ENCODE data around the gene ARAP2. TPM values are rescaled to one million over a fixed set of nuclear protein-coding genes. Genes with fewer than 3 reads are reported as not detected.

Gene ARAP2
- total RNA-seq, 1 experiment from 2014 or later, result not detected

DNA sequence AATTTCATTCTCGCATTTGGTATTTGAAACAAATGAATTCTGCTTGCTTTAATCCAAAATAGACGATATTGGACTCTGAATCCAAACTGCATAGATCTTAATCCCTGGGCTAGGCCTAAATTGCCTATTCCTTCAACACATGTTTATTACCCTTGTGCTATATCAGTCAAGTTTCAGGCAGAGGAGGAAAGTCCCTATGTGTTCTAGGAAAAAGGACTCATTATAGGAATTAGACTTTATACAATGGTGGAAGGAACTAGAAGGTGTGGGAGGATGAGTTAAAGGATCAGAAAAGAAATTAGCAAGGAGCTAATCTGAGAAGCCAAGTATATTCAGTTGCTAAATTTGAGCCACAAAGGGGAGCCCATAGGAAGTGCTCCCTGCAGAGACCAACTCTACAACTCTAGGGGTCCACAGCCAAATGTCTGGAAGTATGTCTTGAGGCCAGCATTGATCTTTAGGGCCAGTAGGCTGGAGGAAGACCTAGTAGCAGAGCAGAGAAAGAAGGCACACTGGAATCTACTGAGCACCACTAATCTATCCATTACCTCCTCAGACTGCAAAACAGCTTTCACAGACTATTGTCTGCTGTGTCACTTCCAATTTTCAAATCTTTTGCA lies 20.0 kb upstream of the ARAP2 start:
- no peak for DNase-seq (ENCODE audit: low spot score)
- in situ Hi-C loops (cut with HindIII; ENCODE audit: low sequenced_read_pairs), result no loop called here

DNA sequence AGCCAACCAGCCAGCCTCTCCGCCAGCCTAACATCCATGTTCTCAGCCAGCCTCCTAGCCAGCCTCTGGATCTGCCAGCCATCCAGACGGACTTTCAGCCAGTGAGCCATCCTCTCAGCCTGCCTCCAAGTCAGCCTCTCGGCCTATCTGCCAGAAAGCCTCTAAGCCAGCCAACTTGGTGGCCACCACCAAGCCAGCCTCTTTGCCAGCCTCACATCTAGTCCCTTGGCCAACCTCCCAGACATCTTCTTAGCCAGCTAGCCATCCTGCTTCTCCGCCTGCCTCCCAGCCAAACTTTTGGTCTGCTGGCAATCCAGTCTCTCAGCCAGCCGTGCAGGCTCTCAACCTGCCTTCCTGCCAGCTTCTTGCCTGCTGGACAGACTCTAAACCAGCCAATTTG lies 16.4 kb upstream of the ARAP2 start:
- in situ Hi-C loops (cut with HindIII; ENCODE audit: low sequenced_read_pairs), result no loop called here
- no peak for DNase-seq (ENCODE audit: low spot score)

DNA sequence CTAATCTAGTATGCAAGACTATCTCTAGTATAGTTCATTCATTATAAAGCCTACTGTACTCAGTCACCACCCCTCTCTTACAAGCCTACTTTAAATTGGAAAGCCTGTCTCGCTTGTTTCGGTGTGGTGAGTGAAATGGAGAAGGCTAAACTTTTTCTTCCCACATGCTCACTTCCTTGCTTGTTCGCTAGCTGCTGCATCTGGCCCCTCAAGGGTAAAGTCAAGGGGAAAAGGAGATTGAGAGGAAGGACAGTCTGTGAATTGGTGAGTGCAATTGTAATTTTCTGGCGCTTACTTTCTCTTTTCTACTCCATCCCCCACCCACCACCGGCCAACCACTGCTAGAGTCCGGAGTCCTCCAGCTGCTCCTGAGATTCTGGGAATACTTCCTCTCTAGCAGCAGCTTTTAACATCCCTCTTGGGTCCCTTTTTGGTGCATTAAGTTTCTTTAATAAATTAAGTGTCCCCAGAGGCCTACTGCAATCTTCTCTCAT lies 12.1 kb upstream of the ARAP2 start:
- DNase-seq (ENCODE audit: low spot score), result no peak
- in situ Hi-C loops (cut with HindIII; ENCODE audit: low sequenced_read_pairs), result no loop called here

DNA sequence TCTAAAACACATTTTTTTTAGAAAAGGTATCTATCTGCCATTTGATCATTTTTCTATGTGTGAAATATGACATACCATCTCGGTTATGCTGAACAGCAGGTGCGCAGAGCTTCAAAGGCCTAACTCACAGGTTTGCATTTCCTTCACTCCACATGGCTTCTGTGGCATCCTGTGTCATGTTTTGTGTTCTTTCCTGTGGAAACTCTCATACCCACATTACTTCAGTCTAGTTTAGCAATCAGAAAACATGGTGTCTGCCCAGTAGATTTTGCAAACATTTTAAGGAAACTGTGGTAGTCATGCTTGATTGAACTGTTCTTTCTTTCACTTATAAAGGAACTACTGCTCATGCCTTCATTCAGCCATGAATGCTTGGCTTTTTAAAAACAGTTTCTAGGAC lies 11.3 kb upstream of the ARAP2 start:
- no peak for DNase-seq (ENCODE audit: low spot score)
- in situ Hi-C loops (cut with HindIII; ENCODE audit: low sequenced_read_pairs), result no loop called here

DNA sequence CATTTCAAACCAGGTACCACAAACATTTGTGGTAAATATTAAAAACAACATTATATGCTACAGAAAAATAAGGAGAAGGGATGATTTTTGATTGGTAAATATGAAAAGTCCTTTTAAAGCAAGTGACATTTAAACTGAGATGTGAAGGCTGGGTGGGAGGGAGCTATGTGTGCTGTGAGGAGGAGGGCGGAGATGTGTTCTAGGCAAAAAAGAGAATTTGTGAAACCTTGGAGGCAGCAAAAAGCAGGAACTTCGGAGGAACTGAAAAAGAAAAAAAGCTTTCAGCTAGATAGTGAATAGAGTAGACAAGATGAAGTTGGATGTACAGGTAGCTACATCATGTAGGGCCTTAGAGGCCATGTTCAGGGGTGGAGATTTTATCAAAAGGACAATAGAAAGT lies 10.1 kb upstream of the ARAP2 start:
- DNase-seq (ENCODE audit: low spot score), result no peak
- in situ Hi-C loops (cut with HindIII; ENCODE audit: low sequenced_read_pairs), result no loop called here

DNA sequence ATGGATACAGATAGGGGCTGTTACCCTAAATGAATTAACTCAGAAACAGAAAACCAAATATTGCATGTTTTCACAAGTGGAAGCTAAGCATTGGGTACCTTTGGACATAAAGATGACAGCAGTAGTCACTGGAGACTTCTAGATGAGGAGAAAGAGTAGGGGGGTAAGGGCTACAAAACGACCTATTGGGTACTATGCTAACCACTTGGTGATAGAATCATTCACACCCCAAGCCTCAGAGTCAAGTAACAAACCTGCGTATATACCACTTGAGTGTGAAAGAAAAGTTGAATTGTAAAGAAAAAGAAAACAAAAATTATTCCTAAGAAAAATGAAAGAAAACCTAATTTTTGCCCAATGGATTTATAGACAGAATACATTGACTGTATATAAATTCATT lies 7.7 kb upstream of the ARAP2 start:
- in situ Hi-C loops (cut with HindIII; ENCODE audit: low sequenced_read_pairs), result no loop called here

DNA sequence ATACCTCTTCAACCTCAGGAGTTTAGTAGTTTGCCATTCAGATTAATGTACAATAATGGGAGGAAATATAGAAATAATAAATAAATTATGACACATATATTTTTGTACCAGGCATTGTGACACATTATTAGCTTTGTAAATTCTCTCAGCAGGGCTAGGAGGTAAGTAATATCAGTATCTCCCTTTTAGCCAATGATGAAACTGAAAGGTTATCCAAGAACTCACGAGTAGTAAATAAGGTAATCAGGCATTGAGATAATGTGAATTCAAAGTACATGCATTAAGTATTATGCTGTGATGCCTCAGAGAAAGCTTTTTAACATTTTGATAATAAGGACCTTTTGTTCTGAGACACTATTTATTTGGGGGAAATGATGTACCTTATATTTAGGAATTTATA lies 5.3 kb upstream of the ARAP2 start:
- in situ Hi-C loops (cut with HindIII; ENCODE audit: low sequenced_read_pairs), result no loop called here
- DNase-seq (ENCODE audit: low spot score), result no peak

More for the DNA sequence above, 7.7 kb upstream of the ARAP2 start:
- DNase-seq (ENCODE audit: low spot score), result no peak

DNA sequence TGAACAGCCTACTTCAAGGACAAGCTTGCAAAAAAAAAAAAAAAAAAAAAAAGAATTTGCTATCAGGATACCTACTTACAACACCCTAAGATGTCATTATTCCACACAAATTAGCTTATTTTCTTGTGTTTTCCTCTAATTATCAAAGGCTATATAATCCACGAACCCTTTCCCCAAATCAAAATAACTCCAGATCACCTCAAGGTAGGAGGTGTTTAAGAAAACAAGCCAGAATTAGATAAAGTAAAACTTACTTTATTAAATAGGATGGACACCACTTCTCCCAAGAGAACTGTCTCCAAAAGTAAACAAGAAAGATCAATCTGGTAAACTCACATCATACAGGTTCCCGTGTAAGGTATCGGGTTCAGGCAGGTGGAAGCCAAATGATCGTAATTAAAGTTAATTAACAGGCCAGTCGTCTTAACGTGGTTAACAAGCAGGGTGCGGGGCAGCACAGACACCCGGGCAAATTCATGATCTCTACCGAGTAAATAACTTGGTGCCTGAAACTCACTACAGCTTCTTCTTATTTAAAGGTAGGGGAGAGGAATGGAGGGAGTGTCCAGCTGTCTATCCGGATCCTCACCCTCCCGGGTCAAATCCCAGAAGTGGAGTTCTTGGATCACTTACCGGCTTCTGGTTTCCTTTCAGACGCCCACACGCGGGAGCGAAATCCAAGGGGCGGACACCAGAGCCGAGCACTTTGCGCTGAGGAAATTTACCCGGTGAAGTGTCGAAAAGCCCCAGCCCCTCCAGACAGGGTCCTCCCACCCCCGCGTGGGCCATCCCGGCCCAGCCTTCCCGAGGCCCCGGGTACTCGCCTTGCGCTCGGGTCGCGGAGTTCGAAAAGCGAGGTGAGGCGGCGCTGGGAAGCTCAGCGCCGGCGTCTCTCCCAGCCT lies 708 bp downstream of the ARAP2 start:
- in situ Hi-C loops (cut with HindIII; ENCODE audit: low sequenced_read_pairs), result no loop called here
- DNase-seq (ENCODE audit: low spot score), result no peak

DNA sequence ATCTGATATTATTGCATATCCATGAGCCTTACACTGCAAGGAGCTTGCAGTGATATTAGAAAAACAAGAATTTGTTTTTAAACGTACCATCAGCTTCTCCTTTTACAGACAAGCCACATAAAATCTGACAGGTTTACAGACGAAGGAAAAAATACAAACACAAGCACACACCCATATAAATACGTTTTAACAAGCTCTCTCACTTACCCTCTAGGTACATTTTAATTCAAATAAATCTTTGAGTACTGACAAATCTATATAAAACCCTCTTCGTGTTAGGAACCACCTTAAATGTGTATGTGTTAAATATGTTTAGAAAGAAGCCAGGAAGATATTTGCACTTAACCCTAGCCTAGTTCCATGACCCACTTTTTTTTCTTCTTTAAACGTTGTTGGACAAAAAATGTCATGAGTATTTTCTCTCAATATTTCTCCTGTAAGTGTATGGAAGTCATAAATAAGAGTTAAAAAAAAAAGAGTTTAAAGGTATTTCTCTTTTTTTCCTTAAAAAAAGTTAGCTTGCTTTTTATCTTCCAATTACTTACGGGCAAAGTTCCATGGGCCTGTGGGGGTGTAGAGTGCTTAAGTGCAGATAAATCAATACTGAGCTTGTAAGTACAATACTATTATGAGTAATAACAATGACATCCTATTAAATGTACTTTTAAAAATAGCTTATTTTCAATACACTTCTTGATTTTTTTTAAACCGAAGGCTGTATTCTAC lies 1.5 kb downstream of the ARAP2 start:
- no peak for DNase-seq (ENCODE audit: low spot score)
- in situ Hi-C loops (cut with HindIII; ENCODE audit: low sequenced_read_pairs), result no loop called here

DNA sequence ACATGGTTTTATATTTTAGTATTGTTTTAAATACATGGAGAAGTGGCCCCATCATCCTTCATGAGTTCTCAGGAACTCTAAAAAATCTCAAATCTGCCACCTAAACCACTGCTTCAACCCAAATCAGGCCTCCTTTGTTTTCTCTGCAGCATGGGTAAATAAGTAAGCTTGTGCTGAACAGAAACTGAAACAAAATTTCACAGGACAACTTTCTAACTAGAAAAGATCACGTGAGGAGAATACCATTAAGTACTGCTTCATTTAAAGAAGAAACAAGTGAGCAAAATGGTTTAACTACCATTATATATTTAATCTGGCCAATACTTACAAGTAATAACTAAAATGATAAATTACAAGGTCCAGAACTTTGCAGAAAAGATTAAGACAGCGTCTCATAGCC lies 2.5 kb downstream of the ARAP2 start:
- DNase-seq (ENCODE audit: low spot score), result no peak
- in situ Hi-C loops (cut with HindIII; ENCODE audit: low sequenced_read_pairs), result no loop called here

DNA sequence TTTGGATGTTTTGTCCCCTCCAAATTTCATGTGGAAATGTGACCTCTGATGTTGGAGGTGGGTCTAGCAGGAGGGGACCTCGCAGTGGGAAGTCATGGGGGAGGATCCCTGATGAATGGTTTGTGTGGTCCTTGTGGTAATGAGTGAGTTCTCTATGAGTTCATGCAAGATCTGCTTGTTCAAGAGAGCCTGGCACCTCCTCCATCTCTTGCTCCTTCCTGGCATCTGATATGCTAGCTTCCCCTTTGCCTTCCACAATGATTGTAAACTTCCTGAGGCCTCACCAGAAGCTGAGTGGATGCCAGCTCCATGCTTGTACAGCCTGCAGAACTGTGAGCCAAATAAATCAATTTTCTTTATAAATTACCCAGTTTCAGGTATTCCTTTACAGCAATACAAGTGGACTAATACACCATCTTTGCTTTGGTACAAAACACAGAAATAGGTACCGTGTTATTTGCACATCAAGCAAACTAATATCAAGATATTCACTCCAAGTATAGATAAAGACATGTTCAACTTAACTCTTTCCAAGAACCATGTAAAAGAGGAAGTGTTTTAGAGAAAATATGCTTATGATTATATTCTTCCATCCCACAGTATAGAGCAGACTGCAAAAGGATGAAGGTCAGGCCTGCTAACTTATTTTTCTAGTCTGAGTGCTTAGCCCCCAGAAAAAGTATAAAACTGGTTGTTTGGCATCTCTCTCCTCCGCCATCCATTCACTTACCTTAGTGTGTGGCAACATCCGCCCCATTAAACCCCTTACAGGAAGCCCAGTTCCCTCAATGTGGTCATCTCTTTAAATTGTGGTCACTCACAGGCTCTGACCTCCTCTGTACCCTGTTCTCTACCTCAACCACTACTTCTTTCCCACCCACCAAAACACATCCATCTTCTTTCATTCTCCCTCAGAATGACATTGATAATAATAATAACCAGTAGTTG lies 6.7 kb downstream of the ARAP2 start:
- no peak for DNase-seq (ENCODE audit: low spot score)
- in situ Hi-C loops (cut with HindIII; ENCODE audit: low sequenced_read_pairs), result no loop called here

DNA sequence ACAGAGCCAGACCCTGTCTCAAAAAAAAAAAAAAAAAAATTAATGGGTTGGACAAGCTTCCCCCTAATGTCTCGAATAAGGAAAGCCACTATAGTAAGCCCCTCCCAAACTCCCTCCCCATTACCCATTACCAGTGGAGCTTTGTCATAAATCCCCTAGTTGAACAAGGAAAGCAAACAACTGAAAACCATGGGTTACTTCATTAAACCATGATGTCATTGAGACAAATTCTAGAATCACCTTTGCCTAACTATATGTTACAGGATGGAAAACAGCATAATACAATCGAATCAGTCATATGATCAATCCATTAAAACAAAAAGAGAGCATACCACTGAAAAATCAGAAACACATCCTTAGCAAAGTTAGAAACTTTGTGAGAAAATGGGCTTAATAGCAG lies 8.2 kb downstream of the ARAP2 start:
- DNase-seq (ENCODE audit: low spot score), result no peak
- in situ Hi-C loops (cut with HindIII; ENCODE audit: low sequenced_read_pairs), result no loop called here

DNA sequence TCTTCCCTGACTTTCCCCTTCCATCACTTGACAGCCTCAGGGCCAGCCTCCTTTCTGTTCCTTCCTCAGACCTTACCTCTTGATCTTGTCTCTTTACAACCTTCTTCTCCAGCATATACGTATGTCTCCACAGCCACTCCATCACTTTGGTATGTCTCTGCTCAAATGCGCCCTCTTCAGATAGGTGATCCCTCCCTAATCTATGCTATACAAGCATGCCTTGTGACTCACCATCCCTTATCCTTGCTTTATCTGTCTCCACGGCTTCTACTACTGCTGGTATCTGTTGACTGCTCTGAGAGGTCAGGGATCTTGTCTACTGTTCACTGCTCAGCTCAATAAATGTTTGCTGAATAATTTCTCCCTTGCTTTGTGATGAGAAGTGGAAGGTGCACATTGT lies 9.0 kb downstream of the ARAP2 start:
- in situ Hi-C loops (cut with HindIII; ENCODE audit: low sequenced_read_pairs), result no loop called here
- DNase-seq (ENCODE audit: low spot score), result no peak

DNA sequence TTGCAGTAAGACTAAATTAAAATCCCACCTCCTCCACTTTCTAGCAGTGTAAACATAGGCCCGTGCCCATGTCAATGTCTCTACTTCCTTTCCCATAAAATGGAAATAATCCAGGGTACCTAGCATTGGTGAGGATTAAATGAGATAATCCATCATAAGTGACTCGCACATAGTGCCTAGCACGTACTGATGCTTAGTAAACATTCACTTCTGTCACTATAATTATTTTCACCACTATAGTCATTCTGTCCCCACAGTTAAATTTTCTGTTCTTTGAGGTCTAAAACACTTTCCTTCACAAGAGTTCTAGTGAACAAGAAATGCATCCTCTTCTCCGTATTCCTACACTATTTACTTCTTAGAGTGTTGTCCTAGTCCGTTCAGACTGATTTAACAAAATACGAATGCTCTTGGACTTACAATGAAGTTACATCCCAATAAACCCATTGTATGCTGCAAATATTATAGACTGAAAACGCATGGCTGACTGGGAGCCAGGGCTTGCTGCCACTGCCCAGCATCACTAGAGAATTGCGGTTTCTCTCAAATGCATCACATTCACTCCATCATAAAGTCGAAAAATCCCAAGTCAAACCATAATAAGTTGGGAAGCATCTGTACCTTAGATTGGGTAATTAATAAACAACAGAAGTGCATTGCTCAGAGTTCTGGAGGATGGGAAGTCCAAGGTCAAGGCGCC lies 10.6 kb downstream of the ARAP2 start:
- no peak for DNase-seq (ENCODE audit: low spot score)
- in situ Hi-C loops (cut with HindIII; ENCODE audit: low sequenced_read_pairs), result no loop called here

DNA sequence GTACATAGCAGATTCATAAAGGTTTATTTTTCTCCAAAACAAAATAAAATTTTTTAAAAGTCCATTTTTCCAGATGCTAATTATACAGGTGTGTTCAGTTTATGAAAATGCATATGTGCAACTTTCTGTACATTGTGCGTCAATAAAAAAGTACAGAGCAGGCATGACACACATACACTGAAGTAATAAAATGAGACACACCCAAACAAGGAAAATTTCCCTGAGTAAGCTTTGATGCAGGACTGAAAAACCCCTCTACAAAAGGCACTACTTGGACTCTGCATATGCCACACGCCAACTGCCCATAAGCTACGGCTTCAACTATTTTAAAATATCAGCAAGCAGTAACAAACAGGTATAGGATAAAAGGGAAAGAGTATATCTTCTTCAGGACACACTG lies 13.8 kb downstream of the ARAP2 start:
- DNase-seq (ENCODE audit: low spot score), result no peak
- in situ Hi-C loops (cut with HindIII; ENCODE audit: low sequenced_read_pairs), result no loop called here

DNA sequence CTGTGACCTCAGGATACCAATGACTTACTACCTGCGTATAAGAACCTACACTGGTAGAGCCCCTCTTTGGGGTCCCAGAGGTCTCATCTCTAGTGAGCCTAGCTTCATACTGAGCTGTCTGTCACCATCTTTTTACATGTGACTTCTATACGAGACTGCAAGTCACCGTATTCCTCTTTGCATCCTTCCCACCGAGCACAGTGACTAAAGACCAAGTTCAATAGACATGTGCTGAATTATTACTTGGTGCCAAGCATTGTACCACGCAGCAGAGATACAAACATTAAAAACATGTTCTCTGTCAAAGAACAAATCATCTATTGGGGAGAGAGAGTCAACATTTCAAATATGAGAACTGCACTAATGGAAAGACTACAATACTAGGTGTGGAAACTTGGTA lies 16.4 kb downstream of the ARAP2 start:
- in situ Hi-C loops (cut with HindIII; ENCODE audit: low sequenced_read_pairs), result no loop called here
- no peak for DNase-seq (ENCODE audit: low spot score)

DNA sequence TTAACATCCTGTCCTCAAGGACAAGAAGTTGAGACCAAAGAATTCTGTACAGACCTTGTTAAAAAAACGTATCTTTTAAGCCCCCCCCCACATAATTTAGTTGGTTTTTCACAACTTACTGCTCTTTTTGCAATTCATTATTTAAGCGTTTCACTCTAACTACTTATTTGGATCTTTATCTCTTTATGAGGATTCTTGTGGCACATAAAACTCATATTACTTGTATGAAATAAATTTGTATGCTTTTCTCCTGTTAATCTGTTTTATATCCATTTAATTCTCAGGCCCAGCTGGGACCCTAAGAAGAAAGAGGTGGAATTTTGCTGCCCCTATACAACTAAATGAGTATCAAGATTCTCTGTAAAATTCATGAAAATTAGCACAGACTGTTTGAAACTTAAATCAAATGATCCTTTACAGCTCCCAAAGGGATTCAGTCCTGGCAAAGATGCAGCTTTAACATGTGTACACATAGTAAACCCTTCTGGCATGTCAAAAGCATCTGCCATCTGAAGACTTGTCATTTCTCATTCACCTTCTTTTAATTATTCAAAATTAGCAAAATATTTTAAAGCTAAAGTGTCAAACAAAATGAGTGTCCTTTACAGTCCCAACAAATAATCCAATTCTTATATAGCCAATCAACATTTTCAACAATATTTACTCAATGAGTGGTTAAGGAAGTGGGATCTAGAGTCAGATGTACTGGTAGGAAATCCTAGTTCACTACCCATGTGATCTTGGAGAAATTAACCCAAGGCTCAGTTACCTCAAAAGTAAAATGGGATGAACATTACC lies 17.7 kb downstream of the ARAP2 start:
- in situ Hi-C loops (cut with HindIII; ENCODE audit: low sequenced_read_pairs), result no loop called here
- DNase-seq (ENCODE audit: low spot score), result no peak
